ENCODE results near the gene TMEM89. TPM values are rescaled to one million over a fixed set of nuclear protein-coding genes. Genes with fewer than 3 reads are reported as not detected.

TMEM89 gene
- polyA plus RNA-seq, 4 donors = 0.21 TPM; not detected in 3

DNA sequence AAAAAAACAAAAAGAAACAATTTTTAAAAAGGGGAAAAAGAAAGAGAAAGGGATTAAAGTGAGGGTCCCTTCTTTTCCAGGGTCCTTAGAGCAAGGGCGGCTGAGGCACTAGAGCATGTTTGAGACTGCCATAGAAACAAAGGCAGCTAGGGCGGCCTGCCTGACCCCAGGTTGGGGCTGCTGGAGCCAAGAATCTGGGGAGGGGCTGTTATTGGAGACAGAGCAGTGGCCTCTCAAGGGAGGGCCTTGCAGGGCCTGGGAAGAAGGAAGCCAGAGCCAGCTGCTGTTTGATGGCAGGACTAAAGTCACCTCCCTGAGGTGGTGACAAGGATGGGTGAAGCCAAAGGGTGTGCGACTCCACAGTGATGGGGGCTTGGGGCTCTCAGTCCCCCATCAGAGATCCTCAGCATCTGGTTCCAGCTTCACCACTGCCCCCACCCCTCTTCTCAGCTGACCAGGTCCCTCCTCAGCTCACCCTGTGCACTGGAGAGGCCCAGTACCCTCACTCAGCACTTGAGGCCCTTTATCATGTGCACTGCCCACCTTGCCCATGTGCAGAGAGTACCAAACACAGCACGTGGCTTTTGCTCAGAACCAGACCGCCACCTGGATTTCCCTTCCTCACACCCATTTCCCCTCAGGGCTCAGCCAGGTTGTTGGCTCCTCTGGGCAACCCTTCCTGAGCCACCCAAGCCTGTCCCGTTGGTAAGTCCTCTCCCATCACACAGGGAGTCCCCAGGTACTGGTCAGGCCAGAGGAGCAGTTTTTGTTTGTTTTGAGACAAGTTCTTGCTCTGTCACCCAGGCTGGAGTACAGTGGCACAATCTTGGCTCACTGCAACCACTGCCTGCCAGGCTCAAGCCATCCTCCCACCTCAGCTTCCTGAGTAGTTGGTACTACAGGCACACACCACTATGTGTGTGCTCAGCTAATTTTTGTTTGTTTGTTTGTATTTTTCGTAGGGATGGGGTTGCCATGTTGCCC lies 1.7 kb downstream of the TMEM89 start:
- DNase-seq (ENCODE audit: low read depth in 4 of 4, low spot score in 3 of 4) = no peak

DNA sequence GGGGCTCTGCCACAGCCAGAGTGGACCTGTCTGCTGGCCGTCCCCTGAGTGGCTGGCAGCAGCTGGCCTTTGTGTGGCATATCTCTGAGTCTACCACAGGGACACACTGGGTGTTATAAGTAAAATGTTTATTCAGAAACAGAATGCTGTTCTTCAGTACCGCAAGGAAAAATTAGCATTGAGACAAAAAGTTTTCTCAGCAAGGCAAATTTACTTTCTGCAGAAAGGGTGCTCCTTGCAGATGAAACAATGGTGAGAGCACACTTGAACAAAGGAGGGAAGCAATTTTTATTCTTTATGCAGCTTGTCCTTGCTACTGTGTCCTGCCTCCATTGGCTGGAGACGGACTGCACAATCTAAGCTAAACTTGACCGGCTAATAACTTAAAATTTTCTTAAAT lies 4.0 kb downstream of the TMEM89 start:
- no peak for DNase-seq (ENCODE audit: low read depth in 4 of 4, low spot score in 3 of 4)

DNA sequence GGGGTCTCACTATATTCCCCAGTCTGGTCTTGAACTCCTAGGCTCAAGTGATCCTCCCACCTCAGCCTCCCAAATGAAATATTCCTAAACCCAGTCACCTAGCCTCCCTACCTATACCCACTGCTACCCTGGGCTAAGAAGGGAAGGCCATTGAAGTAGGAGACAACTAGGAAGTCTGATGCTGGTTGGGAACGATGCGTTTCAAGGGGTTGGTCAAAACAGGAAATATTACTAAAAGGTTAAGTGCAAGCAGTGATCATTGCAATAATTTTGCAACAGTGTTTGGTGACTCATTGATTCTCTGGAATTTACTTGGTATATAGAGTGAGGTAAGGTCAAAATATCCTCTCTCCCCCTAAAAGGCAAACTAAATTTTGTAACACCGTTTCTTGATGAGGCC lies 7.5 kb downstream of the TMEM89 start:
- no peak for DNase-seq (ENCODE audit: low read depth in 4 of 4, low spot score in 3 of 4)

DNA sequence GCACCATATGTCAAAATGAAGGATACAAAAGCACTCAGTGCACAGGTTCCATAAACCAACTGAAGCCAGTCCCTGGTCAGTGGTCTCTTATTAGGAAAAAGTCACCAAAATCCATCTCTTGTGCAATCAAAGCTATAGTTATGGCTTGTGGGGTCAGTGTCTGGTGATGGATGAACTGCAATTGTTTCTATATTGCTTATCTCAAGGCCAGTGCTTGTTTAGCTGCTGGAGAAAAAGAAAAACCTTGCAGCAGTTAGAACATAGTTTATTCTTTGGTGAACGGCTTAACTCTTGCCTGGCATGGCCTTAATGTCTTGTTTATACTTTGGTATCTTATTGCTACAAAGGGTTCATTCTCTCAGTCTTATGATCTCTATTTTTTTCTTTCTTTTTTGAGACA lies 9.3 kb downstream of the TMEM89 start:
- DNase-seq (ENCODE audit: low read depth in 4 of 4, low spot score in 3 of 4) = no peak

DNA sequence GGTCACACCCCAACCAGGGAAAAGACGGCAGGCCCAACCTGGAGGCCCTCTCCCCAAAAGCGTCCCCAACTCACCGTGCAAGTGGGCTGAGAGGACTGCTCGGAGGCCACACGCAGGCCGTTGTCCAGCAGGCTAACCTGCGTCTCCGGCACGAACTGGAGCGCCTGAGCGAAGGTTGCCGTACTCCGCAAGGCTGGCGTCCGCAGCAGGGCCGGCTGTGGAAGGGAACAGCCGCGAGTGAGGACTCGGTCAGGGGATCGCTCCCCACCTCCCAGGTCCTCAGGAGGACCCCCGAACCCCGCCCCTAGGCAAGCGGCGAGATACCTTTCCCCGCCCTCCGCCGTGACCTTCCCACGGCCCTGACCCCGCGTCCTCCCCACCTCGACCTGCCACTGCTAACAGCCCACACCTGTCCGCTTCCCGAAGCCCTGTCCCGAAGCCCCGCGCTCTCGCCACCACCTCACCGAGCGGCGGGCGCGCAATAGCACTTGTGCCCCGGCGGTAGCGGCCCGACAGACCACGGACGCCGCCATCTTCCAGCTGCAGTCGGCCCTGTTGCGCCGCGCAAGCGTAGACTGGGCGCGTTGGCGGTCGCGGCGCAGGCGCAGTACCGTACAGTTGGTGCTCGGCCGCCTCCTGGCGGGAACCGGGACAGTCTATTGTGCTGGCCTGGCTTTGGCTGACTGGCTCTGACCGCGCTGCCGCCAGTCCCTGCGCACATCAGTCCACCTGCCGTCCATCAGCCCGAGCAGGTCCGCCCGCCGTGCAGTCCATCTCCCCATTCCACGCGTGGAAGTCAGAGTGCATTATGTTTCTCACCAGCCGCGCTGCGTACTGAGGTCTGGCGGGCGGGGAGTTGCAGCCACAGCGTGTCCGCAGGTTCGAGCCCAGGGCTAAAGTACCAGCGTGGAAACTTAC lies 12.2 kb downstream of the TMEM89 start, which contains the start of gene UQCRC1:
TSS of gene UQCRC1 (minus strand) at position 559 of the 918 bp plus-strand sequence. CDS start at position 533, 26 bp downstream.
- peak; percentile 83 to 94 (median 86) for DNase-seq (ENCODE audit: low read depth in 4 of 4, low spot score in 3 of 4)

GRCh38 chr3:48607519-48607918 lies 14.1 kb downstream of the TMEM89 start:
- no peak for DNase-seq (ENCODE audit: low read depth in 4 of 4, low spot score in 3 of 4)

DNA sequence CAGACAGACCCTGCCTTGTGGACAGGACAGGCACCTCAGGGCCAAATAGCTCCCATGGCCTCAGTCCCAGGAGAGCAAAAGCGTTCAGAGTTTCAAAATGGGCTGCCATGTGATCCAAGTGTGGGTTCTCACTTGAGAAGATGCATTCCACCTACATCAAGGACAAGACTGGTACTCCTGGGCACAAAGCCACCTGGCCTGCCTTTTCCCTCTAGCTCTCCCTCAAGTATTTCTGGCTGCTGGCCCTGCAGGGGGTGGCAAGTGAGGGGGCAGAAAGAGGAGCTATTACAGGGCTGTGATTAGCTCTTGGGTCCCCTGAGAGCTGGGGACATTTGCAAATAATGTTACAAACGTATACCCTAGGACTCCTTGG lies 20.0 kb downstream of the TMEM89 start:
- DNase-seq (ENCODE audit: low read depth in 4 of 4, low spot score in 3 of 4) = no peak

DNA sequence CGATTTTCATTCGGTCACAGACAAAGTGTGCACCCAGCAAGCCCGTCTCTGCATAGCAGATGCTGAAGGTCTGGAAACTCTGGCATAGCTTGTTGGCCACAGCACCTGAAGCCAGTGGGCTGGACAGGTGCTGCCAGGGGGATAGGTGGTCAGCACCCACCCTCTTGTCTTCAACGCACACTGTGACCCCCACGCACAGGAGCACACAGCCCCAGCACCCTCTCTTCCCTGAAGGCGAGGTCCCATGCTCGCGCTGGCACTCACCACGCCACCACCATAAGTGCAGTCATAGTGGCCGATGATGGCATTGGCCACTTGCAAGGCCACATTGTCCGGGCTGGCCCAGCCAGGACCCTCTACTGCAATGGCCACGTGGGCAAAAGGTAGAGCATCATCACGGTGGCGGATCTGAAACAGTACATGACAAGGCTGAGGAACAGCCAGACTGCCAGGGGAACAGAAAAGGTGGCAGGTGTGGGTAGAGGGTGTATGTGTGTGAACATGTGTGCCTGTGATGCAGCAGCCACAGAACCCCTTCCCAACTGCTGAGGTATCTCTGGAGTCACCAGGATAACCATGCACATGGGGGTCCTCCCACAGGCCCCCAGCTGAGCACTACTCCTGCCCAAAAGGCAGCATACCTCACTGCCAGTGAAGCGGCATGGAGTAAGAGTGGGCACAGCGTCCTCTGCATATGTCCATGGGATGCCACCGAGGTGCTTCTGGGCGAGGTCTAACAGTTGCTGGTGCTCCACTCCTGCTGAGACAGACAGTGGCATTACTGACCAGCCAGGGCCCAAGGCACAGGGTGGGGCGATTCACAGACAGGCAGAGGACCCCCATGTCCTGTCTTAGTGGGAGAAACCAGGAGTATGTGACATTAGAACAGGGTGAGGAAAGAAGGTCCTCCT lies 20.6 kb downstream of the TMEM89 start:
- no peak for DNase-seq (ENCODE audit: low read depth in 4 of 4, low spot score in 3 of 4)

DNA sequence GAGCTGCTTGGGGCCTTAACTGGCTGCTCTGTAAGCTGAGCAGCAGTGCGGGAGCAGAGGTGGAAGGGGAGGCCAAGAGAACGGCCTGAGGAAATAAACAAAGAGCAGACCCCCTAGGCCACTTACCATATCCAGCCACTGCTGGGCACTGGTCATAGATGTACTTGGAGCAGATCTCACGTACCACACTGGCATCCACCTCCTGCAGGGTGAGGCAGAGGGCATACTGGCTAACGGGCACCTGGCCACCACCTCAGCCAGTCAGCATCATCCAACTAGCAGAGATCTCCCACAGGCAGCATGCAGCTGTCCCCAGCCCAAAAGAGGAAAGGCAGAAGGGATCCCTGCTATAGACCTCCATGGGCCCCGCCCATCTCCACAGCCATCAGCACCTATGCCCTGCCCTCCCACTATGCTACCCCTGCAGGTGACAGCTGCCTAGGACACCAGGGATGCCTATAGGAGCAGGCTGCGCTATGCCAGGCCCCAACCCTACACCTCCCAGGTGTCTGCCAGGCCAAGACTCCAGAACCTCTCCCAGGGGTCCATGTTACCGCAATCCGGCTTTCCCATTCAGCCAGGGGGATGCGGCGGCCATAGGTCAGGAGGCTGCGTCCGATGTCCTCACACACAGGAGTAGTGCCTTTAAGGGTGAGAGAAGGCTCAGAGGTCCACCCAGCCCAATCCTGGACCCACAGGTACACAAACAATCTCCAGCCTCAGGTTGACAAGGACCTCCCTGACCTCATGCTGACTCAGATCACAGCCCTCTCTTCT lies 21.9 kb downstream of the TMEM89 start:
- no peak for DNase-seq (ENCODE audit: low read depth in 4 of 4, low spot score in 3 of 4)

GRCh38 chr3:48599077-48599501 lies 22.5 kb downstream of the TMEM89 start:
- DNase-seq (ENCODE audit: low read depth in 4 of 4, low spot score in 3 of 4) = no peak

DNA sequence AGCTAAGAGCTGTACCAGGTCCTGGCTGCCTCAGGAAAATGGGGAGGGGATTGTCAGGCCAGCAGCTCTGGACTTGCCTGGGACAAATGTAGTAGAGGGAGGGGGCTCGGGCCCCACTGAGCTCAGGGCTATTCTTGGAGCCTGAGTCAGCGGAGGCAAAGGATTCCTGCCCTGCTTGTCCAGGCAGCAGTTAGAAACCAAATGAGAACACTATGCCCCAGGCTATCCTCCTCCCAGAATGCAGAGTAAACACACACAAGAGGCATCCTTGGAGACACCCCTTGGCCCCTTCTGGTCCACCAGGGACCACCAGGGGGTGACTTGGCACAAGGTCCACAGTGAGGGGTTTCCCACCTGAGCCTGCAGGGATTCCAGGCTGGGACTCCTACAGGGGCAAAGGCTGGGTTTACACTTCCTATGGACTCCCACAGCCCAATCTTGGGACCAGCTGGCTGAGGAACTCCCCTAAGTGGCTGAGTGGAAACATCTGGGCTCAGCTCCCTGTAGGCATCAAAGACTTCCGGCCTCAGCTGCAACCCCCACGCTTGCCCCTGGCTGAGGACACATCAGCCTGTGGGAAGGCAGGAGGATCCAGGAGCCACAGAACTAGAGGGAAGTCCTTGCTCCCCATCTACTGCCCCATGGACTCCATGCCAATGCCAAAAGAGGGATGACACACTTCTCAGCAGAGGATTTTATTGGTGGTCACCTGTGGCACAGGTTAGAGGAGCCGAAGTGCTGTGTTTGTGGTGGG lies 23.1 kb downstream of the TMEM89 start:
- peak in 3 of 4 donors; percentile 68 to 81 (median 77) for DNase-seq (ENCODE audit: low read depth in 4 of 4, low spot score in 3 of 4)

GRCh38 chr3:48597408-48597800 lies 24.2 kb downstream of the TMEM89 start:
- DNase-seq (ENCODE audit: low read depth in 4 of 4, low spot score in 3 of 4) = no peak

DNA sequence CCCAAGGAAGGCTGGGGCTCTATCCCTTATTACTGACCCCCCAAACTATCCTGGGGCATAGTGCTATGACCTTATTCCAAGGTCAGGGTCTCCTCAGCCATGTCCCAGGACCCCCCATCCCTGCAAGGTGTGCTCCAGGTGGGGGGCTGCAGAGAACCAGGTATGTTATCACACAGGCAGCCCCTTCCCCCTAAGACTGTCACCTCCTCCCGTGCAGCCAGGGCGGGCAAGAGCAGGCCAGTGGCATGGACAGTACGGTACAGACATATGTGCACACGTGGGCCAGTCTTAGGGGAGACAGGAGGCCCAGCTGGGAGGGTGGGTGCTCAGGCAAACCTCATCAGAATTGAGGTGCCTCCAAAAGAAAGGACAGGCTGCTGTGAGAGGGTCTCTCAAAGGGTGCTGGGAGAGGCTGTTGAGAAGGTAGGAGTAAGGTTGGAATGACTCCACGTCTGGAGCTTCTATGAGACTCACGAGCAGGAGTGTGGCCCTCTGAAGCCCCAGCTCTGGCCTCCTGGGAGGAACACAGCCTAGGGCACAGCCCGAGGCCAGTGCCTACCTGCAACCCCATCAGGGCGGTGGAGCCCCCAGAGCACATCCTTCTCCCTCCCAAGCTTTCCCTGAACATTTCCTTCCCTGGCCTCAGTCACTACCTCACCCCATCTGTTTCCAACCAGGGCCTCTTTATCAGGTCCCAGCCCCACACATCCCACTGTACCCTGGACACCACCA lies 24.7 kb downstream of the TMEM89 start:
- DNase-seq (ENCODE audit: low read depth in 4 of 4, low spot score in 3 of 4) = no peak

DNA sequence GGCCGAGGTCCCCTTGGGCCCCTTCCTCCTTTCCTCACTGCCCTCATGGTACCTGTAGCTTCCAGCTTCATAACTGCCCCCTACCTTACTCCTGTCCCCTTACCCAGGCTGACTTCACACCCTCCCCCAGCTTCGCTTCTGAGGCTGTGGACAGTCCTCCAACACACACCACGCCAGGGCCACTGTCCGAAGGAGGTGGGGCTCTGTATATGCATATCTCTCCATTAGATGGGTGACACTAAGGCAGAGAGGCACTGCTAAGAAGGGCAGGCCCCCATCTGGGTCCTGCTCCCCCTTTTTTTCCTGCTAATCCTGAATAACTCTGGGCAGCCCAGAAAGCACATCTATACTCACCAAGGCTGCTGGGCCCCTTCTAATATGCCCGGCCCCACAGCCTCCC lies 25.4 kb downstream of the TMEM89 start:
- DNase-seq (ENCODE audit: low read depth in 4 of 4, low spot score in 3 of 4) = no peak

DNA sequence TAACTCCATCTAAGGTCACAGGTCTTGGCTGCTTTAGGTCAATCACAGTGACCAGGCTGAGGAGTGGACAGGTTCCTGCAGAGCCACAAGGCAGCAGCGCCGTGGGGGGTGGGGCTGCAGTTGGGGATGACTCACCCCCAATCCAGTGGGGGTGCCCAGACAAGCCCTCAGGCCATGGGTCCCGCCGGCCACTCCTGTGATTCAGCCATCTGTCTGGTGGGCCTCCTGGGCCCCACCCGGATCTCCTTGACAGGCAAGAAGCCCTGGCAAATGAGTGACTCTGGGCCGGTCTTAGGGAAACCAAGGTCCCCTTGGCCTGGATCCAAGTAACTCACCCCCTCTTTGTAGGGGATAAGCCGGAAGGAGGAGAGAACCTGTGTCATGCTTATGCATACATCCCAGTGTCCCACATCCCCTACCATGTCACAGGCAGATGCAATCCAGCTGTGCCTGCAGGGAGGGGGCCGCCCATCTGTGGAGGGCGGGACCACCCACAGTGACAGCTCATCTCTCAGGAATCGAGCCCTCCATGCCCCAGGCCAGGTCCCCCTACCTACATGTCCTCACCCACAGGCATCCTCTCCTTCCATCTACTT lies 25.9 kb downstream of the TMEM89 start:
- DNase-seq (ENCODE audit: low read depth in 4 of 4, low spot score in 3 of 4) = no peak

GRCh38 chr3:48595075-48595525 lies 26.5 kb downstream of the TMEM89 start, which contains the start of gene COL7A1:
TSS of gene COL7A1 (minus strand) at chr3:48595329. CDS start at chr3:48595159, 170 bp downstream.
- no peak for DNase-seq (ENCODE audit: low read depth in 4 of 4, low spot score in 3 of 4)

GRCh38 chr3:48594417-48595049 lies 27.0 kb downstream of the TMEM89 start:
- DNase-seq (ENCODE audit: low read depth in 4 of 4, low spot score in 3 of 4) = no peak

Data from right renal pelvis (tissue), 4 donors.